Right cardiac atrium (tissue), 5 donors: ENCODE results near the gene DET1. TPM values are rescaled to one million over a fixed set of nuclear protein-coding genes. Genes with fewer than 3 reads are reported as not detected.

Experiments
- ATAC-seq, 2 donors: fragments of 200-7000 bp; cut with Tn5 transposase; one replicate each; pipeline versions ENCODE4 v1.8.0 to v1.9.1; 2020; ENCODE audit warnings: moderate library complexity in 2 of 2, mild to moderate bottlenecking in 1 of 2
- DNase-seq, 3 donors: peaks; one replicate each; pipeline ENCODE4 v3.0.0-alpha.2; 2020
- H3K27ac ChIP-seq: one replicate; pipeline ENCODE4 v1.5.1; 2013; ENCODE audit warnings: mild to moderate bottlenecking, low read length, control low read depth, moderate library complexity
- H3K27me3 ChIP-seq: one replicate; pipeline ENCODE4 v1.6.1; 2013; ENCODE audit not compliant: control insufficient read depth, insufficient read depth
- H3K4me1 ChIP-seq: one replicate; pipeline ENCODE4 v1.6.1; 2013; ENCODE audit warnings: low read length; ENCODE audit not compliant: control insufficient read depth, insufficient read depth
- H3K4me3 ChIP-seq: one replicate; pipeline ENCODE4 v1.5.1; 2013; ENCODE audit warnings: low read length, control low read depth
- H3K9me3 ChIP-seq: one replicate; pipeline ENCODE4 v1.6.1; 2013; ENCODE audit warnings: low read length; ENCODE audit not compliant: control insufficient read depth
- WGBS: extraction: QIAGEN DNeasy Blood & Tissue Kit; methylation state at CpG from one replicate; pipeline ENCODE4 v1.1.7; 2013; 5-methylcytosine and 5-hydroxymethylcytosine counted together
- intact Hi-C, 4 donors: fragments of 100-400 bp; cut with DNase I; formaldehyde crosslinking; loops; one replicate each; pipeline versions ENCODE4 v1.11.0 to v1.14.0; 2022 to 2023
- polyA plus RNA-seq: library from polyadenylated mRNA; stranded (reverse); fragments of 200-250 nt; gene quantifications from one replicate; pipeline ENCODE4 v1.2.3, GENCODE V29; 2013
- total RNA-seq, 4 donors: library from RNA; stranded (reverse); fragmentation: NEBNext Ultra II Directional; extraction: Animal tissue kit (Norgen Biotek cat#: 25700); gene quantifications; one replicate each; pipeline ENCODE4 v1.2.1, GENCODE V29; 2021
- donor health status: healthy with polysubstance abuse.
- donor health status: DM: no; HTN: yes; CAD: no.
- donor health status: DM: no; HTN: no; CAD: no.
- donor health status: DM: no; HTN: yes; CAD: no; lungs with severe emphysema.
- donor health status: DM: yes; HTN: yes; CAD: no.

The DET1 gene
- total and polyA plus RNA-seq, 5 donors = 5.1 to 8.0 (median 6.2) TPM

DNA sequence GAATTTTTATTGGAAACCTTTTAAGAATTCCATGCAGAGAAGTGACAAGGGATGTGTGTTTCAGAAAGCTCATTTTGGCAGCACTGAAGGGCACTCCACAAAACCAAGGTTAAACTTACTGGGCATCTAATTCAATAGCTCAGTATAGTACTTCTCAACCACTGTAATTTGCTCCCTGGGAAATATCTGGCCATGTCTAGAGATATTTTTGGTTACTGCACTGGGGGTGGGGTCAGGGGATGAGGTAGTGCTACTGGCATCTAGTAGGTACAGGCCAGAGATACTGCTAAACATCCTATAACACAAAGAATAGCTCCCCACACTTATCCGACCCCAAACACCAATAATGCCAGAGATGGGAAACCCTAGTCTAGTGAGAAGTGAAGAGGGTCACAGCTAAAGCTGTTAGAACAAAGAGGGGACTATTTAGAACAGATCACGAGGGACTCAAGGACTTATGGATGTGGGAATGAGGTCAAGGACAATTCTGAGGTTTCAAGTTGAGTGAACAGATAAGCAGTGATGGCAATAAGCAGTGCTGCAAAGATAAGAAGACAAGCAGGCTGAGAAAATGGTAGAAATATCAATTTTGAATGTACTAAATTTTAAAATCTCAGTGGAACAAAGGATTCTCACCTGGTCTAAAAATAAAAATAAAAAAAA lies 82.5 kb downstream of the DET1 start:
- Histone ChIP-seq H3K4me1 (peaks cover under 1% of the 10 kb centered on the region), H3K27me3 (no peaks in the 10 kb centered on the region), H3K27ac (no peak overlapping the region), H3K4me3 (no peak overlapping the region), H3K9me3 (no peaks in the 10 kb centered on the region)
- intact Hi-C loops = no loop called here
- no peak for ATAC-seq
- DNase-seq = no peak
- WGBS = 63% methylated on average over 2 of the region's 2 CpGs

Other genes starting within 250 kb of the DET1 start
- gene MRPL46, start 79.3 kb downstream of the DET1 start, total RNA-seq = 10 to 100 TPM; 30.0 to 46.3 (median 40.0) TPM
- gene MRPL46, start 79.3 kb downstream of the DET1 start, polyA plus RNA-seq = 67.9 TPM
- 10 to 100 TPM; 39.4 to 57.9 (median 52.1) TPM for gene MRPS11, start 79.0 kb downstream of the DET1 start, total RNA-seq
- gene MRPS11, start 79.0 kb downstream of the DET1 start, polyA plus RNA-seq = 67.5 TPM
- gene AEN, start 74.7 kb upstream of the DET1 start, total RNA-seq = 1 to 10 TPM; 4.0 to 9.5 (median 6.9) TPM
- 4.1 TPM for gene AEN, start 74.7 kb upstream of the DET1 start, polyA plus RNA-seq
- gene ISG20, start 92.3 kb upstream of the DET1 start, total RNA-seq = 1 to 10 TPM; 3.4 to 5.8 (median 4.7) TPM
- gene ISG20, start 92.3 kb upstream of the DET1 start, polyA plus RNA-seq = 5.3 TPM